T-cell (primary cell): ENCODE results near the gene ATP8A1. TPM values are rescaled to one million over a fixed set of nuclear protein-coding genes. Genes with fewer than 3 reads are reported as not detected.
A peak's percentile ranks its signal among the peaks of the same experiment; 100 is the strongest.

Experiments
- ATAC-seq, 4 experiments: fragments of 200-7000 bp in 3 of 4; fragments of 150-1000 bp in 1 of 4; cut with Tn5 transposase; replicated peaks in 1 of 4; 1 replicate in 3 of 4; 2 replicates in 1 of 4; pipeline ENCODE4 v1.10.0; 2021; ENCODE audit warnings: moderate library complexity in 3 of 4, mild to moderate bottlenecking in 2 of 4, moderate number of reproducible peaks in 1 of 4
- CTCF ChIA-PET, 2 donors: fragments of 300-600 bp; sonication (Branson Sonifier 250); formaldehyde crosslinking; loops; one replicate each; lab custom pipeline; 2022; ENCODE audit warnings: antibody characterized with exemption in 2 of 2; lab: Charles Lee
- POLR2A ChIA-PET, 2 donors: fragments of 300-600 bp; sonication (Branson Sonifier 250); formaldehyde crosslinking; loops; one replicate each; lab custom pipeline; 2022; ENCODE audit warnings: antibody characterized with exemption in 2 of 2; lab: Charles Lee
- DNase-seq, 35 experiments: peaks; one replicate each; pipeline versions ENCODE4 v3.0.0 to v3.0.0-alpha.2; 2013 to 2023
- H3K27ac ChIP-seq: one replicate; pipeline ENCODE4 v1.5.1; 2013; ENCODE audit warnings: low read length
- H3K27me3 ChIP-seq, 2 experiments: replicated peaks in 1 of 2; 1 replicate in 1 of 2; 2 replicates in 1 of 2; pipeline versions ENCODE4 v1.6.1 to v1.7.0; 2013; ENCODE audit warnings: low read length in 1 of 2, mixed read lengths in 1 of 2; ENCODE audit not compliant: control insufficient read depth in 2 of 2, insufficient read depth in 2 of 2; ENCODE audit errors: extremely low read depth in 1 of 2
- H3K36me3 ChIP-seq, 2 donors: 1 replicate in 1 of 2; 2 replicates in 1 of 2; pipeline versions ENCODE4 v1.6.1 to v1.7.0; 2013; ENCODE audit warnings: low read length in 1 of 2; ENCODE audit not compliant: control insufficient read depth in 2 of 2, insufficient read depth in 1 of 2; ENCODE audit errors: extremely low read depth in 1 of 2
- H3K4me1 ChIP-seq, 2 experiments: 1 replicate in 1 of 2; 2 replicates in 1 of 2; pipeline versions ENCODE4 v1.6.1 to v1.7.0; 2013; ENCODE audit warnings: low read length in 2 of 2, mixed read lengths in 1 of 2; ENCODE audit not compliant: insufficient read depth in 2 of 2, control insufficient read depth in 1 of 2; ENCODE audit errors: extremely low read depth in 1 of 2
- H3K4me3 ChIP-seq, 2 donors: 1 replicate in 1 of 2; 2 replicates in 1 of 2; pipeline versions ENCODE4 v1.5.1 to v1.7.0; 2013; ENCODE audit warnings: mild to moderate bottlenecking in 2 of 2, low read length in 1 of 2, moderate library complexity in 1 of 2; ENCODE audit not compliant: control insufficient read depth in 1 of 2; ENCODE audit errors: extremely low read depth in 1 of 2
- H3K9me3 ChIP-seq: 2 replicates; pipeline ENCODE4 v1.7.0; 2013
- H3K27ac Mint-ChIP-seq, 2 donors: one replicate each; pipeline ENCODE4 v1.8.0; 2020 to 2021; ENCODE audit warnings: mild to moderate bottlenecking in 2 of 2, mixed read lengths in 2 of 2
- H3K27me3 Mint-ChIP-seq, 2 donors: one replicate each; pipeline ENCODE4 v1.8.0; 2021 to 2022; ENCODE audit warnings: mixed read lengths in 2 of 2
- H3K36me3 Mint-ChIP-seq: one replicate; pipeline ENCODE4 v1.8.0; 2021; ENCODE audit warnings: mixed read lengths
- H3K4me1 Mint-ChIP-seq, 3 donors: one replicate each; pipeline ENCODE4 v1.8.0; 2020 to 2022; ENCODE audit warnings: mixed read lengths in 3 of 3, mild to moderate bottlenecking in 1 of 3
- H3K4me3 Mint-ChIP-seq, 3 donors: one replicate each; pipeline ENCODE4 v1.8.0; 2020 to 2022; ENCODE audit warnings: mild to moderate bottlenecking in 3 of 3, mixed read lengths in 3 of 3, moderate library complexity in 3 of 3
- H3K9me3 Mint-ChIP-seq, 3 donors: one replicate each; pipeline ENCODE4 v1.8.0; 2020 to 2022; ENCODE audit warnings: mixed read lengths in 3 of 3
- WGBS: methylation state at CpG from one replicate; pipeline ENCODE4 v1.1.5; 2013; ENCODE audit warnings: missing lambda C conversion rate; ENCODE audit not compliant: insufficient coverage; 5-methylcytosine and 5-hydroxymethylcytosine counted together
- total RNA-seq, 35 experiments: library from RNA in 6 of 35; stranded (reverse) in 6 of 35; fragments of 120-200 nt in 1 of 35; gene quantifications; one replicate each; pipeline versions ENCODE4 v1.2.1 to v1.2.4 and lab custom pipeline; 2013 to 2026

Gene ATP8A1
- total RNA-seq, 5 donors from 2014 or later (not counting 1 experiment from before 2014, with no cell fraction given) = 33.7 to 73.2 (median 47.8) TPM

GRCh38 chr4:42573249-42573648 lies 83.7 kb downstream of the ATP8A1 start:
- H3K4me3 ChIP-seq = no peak overlapping the region
- ChIA-PET CTCF (interaction anchor here in 1 of 2 donors (1.0 kb wide), 1 partner anchor 96 kb away, joined by 3 read pairs; no protein-coding TSS in a partner anchor), POLR2A (no interaction called here)
- H3K36me3 ChIP-seq = peaks cover 0 to 28% of the 10 kb centered on the region in 2 donors
- DNase-seq (no peak), ATAC-seq (no peak)
- H3K4me1 Mint-ChIP-seq = peaks cover 0 to 4% (median 0%) of the 10 kb centered on the region in 3 donors
- peaks cover 17% of the 10 kb centered on the region for H3K36me3 Mint-ChIP-seq
- no peak overlapping the region for H3K4me3 Mint-ChIP-seq
- H3K27me3 ChIP-seq = no peaks in the 10 kb centered on the region
- H3K27me3 Mint-ChIP-seq = no peaks in the 10 kb centered on the region
- H3K27ac ChIP-seq = no peak overlapping the region
- WGBS = 100% methylated on average over 1 of the region's 4 CpGs
- no peaks in the 10 kb centered on the region for H3K9me3 ChIP-seq
- peak overlapping the region in 1 of 2 donors; percentile 39 for H3K27ac Mint-ChIP-seq
- H3K9me3 Mint-ChIP-seq = no peaks in the 10 kb centered on the region
- H3K4me1 ChIP-seq = no peaks in the 10 kb centered on the region

DNA sequence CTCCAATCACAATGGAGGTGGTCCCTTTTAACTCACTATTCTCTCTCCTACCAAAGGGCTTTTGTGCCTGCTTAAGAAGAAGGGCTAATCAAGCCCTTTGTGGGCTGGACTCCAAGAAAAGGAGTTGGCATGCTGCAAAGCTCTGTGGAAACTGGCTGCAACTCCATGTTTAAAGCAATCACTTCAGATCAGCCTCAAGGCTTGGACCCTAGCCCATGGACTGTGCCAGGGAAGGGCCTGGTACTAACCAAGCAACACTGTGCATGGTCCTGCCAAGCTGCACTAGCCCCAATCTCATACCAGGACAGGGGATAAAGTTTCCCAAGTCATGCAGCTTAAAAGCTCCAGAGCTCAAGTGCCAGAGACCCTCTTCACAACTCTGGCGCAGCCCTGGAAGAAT lies 86.7 kb downstream of the ATP8A1 start:
- Histone ChIP-seq H3K36me3 (peaks cover 0 to 28% of the 10 kb centered on the region in 2 donors), H3K4me3 (no peak overlapping the region), H3K27me3 (no peaks in the 10 kb centered on the region), H3K4me1 (no peaks in the 10 kb centered on the region), H3K9me3 (no peaks in the 10 kb centered on the region), H3K27ac (no peak overlapping the region)
- DNase-seq = no peak
- Mint-ChIP-seq H3K9me3 (no peaks in the 10 kb centered on the region), H3K4me1 (peaks cover 0 to 4% (median 0%) of the 10 kb centered on the region in 3 donors), H3K27me3 (no peaks in the 10 kb centered on the region), H3K36me3 (peaks cover 8% of the 10 kb centered on the region), H3K27ac (peak overlapping the region; percentile 24 to 75), H3K4me3 (no peak overlapping the region)
- ChIA-PET CTCF (interaction anchor here in 1 of 2 donors (2.2 kb wide), 1 partner anchor 180 kb away, joined by 39 read pairs; no protein-coding TSS in a partner anchor), POLR2A (no interaction called here)
- WGBS = 100% methylated on average over 1 of the region's 1 CpG
- peak in 3 of 4 experiments; percentile 33 to 40 (median 38) for ATAC-seq

DNA sequence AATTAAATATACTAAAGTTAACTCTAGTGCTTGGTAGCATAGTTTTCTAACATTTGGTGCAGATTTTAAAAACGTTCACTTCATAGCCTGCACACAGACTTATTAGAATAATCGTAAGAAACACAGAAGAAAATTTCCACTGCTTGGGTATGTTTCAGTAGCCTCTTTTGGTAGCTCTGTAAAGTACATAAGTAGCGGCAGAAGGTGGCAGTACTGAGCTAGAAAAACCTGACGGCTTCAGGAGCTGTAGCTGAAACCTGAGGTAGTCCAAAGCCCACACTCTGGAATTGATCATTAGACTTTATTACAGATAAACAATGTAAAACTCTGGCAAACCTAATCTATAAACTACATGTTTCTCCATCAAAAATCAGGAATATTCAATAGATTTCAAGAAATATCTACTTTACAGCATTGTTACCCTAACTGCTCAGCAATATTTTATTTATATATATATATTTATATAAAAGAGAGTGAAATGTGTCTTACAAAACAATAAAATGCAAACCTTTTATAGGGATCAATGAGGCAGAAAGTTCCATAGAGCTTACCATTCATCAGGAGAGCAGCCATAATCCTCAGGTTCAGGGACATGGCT lies 88.2 kb downstream of the ATP8A1 start:
- H3K4me3 ChIP-seq = no peak overlapping the region
- Mint-ChIP-seq H3K36me3 (peaks cover 16% of the 10 kb centered on the region), H3K27ac (no peak overlapping the region), H3K4me1 (peaks cover 0 to 4% (median 0%) of the 10 kb centered on the region in 3 donors), H3K9me3 (no peaks in the 10 kb centered on the region), H3K27me3 (no peaks in the 10 kb centered on the region), H3K4me3 (no peak overlapping the region)
- H3K4me1 ChIP-seq = no peaks in the 10 kb centered on the region
- H3K27me3 ChIP-seq = no peaks in the 10 kb centered on the region
- ChIA-PET POLR2A (no interaction called here), CTCF (interaction anchor here (0.6 to 2.2 kb wide), 34 partner anchors 8 to 313 kb away, joined by 3 to 39 read pairs (median 4); partner anchors contain the start of gene ATP8A1 (in 1 of the 2))
- ATAC-seq = peak; percentile 75 to 95 (median 86)
- H3K36me3 ChIP-seq = peaks cover 0 to 30% of the 10 kb centered on the region in 2 donors
- peak in 33 of 35 experiments; percentile 20 to 85 (median 55) for DNase-seq
- H3K27ac ChIP-seq = no peak overlapping the region
- no peaks in the 10 kb centered on the region for H3K9me3 ChIP-seq
- no CpG with 5 or more reads among the region's 4 CpGs for WGBS

DNA sequence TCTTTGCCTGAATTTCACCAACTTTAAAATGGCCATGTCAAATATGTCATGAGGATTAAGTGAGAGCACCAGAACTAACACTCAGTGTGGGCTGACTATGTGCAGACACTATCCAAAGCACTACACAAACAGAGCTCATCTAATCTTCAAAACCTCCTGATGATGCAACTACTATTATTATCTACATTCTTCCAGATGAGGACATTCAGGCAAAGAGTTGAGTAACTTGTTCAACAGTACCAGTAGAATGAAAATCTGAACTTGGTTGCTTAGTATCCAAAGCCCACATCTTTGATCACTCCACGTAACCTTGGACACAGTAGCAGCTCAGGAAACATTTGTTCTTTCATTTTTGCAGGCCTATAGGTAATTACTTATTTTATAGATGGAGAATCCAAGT lies 90.1 kb downstream of the ATP8A1 start:
- no peaks in the 10 kb centered on the region for H3K4me1 ChIP-seq
- H3K9me3 Mint-ChIP-seq = no peaks in the 10 kb centered on the region
- H3K9me3 ChIP-seq = no peaks in the 10 kb centered on the region
- H3K4me3 Mint-ChIP-seq = no peak overlapping the region
- H3K4me3 ChIP-seq = no peak overlapping the region
- DNase-seq = no peak
- no CpG with 5 or more reads among the region's 1 CpG for WGBS
- POLR2A ChIA-PET = no interaction called here
- no peak for ATAC-seq
- no peaks in the 10 kb centered on the region for H3K27me3 ChIP-seq
- H3K36me3 Mint-ChIP-seq = peaks cover 24% of the 10 kb centered on the region
- H3K27ac Mint-ChIP-seq = no peak overlapping the region
- CTCF ChIA-PET = interaction anchor here (0.5 to 1.5 kb wide), 11 partner anchors 8 to 300 kb away, joined by 3 to 7 read pairs (median 4); no protein-coding TSS in a partner anchor
- H3K27ac ChIP-seq = no peak overlapping the region
- H3K36me3 ChIP-seq = peaks cover 5 to 34% of the 10 kb centered on the region in 2 donors
- H3K4me1 Mint-ChIP-seq = peaks cover 0 to 2% (median 0%) of the 10 kb centered on the region in 3 donors
- no peaks in the 10 kb centered on the region for H3K27me3 Mint-ChIP-seq

DNA sequence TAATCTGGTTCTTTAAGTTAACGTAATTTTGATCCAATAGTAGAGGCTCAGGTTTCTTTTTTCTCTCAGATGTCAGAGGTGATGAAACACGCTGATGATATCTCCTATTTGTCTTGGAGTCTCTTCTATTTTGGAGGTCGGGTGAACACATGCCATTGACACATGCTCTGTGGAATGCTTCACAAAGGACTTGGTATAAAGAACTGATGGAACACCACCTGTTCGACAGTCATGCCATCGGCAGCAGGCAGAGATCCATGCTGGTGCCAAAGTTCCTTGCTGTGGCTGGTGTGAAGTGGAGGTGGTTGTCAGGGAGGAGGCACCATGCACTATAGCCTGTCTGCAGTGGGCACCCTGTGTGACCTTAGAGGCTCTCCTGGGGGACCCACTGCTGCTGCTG lies 94.9 kb downstream of the ATP8A1 start:
- H3K9me3 Mint-ChIP-seq = no peaks in the 10 kb centered on the region
- 90% methylated on average over 5 of the region's 5 CpGs for WGBS
- DNase-seq (no peak), ATAC-seq (no peak)
- no peaks in the 10 kb centered on the region for H3K4me1 Mint-ChIP-seq
- Histone ChIP-seq H3K36me3 (peaks cover 10 to 32% of the 10 kb centered on the region in 2 donors), H3K9me3 (no peaks in the 10 kb centered on the region), H3K27me3 (no peaks in the 10 kb centered on the region), H3K4me3 (no peak overlapping the region), H3K27ac (no peak overlapping the region), H3K4me1 (no peaks in the 10 kb centered on the region)
- ChIA-PET POLR2A (no interaction called here), CTCF (no interaction called here)
- no peaks in the 10 kb centered on the region for H3K27me3 Mint-ChIP-seq
- no peak overlapping the region for H3K4me3 Mint-ChIP-seq
- H3K27ac Mint-ChIP-seq = no peak overlapping the region
- H3K36me3 Mint-ChIP-seq = peaks cover 31% of the 10 kb centered on the region

DNA sequence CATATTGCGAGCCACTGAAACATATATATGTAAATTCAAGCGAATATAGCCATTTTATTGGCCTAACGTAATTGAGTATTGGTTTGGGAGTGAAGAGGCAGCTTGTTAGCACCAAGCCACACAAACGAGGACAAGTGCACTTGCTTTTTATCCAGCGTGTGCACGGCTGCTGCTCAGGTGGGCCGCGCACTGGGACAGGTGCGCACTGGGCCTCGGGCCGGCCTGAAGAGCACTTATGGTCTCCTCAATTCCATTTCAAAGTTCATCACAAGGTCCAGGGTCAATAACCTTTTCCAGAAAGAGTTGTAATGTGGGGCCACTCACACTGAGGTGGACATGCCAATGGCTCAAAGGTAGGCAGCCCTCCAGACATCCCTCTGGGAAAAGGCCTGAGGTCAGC lies 95.9 kb downstream of the ATP8A1 start:
- ChIA-PET POLR2A (no interaction called here), CTCF (interaction anchor here in 1 of 2 donors (0.6 to 1.1 kb wide), 2 partner anchors 8 to 304 kb away, joined by 3 to 4 read pairs; no protein-coding TSS in a partner anchor)
- Histone ChIP-seq H3K27me3 (no peaks in the 10 kb centered on the region), H3K36me3 (peaks cover 10 to 29% of the 10 kb centered on the region in 2 donors), H3K4me1 (no peaks in the 10 kb centered on the region), H3K27ac (no peak overlapping the region), H3K4me3 (no peak overlapping the region), H3K9me3 (no peaks in the 10 kb centered on the region)
- DNase-seq = no peak
- Mint-ChIP-seq H3K4me3 (no peak overlapping the region), H3K27ac (no peak overlapping the region), H3K36me3 (peaks cover 34% of the 10 kb centered on the region), H3K4me1 (no peaks in the 10 kb centered on the region), H3K9me3 (no peaks in the 10 kb centered on the region), H3K27me3 (no peaks in the 10 kb centered on the region)
- 92% methylated on average over 3 of the region's 11 CpGs for WGBS
- ATAC-seq = no peak
